ENCODE results near the gene PRKAR1A.

- TF ChIP-seq CTCF (IDR thresholded peaks at IDR 0.05) (no peak), FOXK1 (CRISPR knock-in tag; IDR thresholded peaks at IDR 0.05) (no peak), FOXP4 (CRISPR knock-in tag; IDR thresholded peaks at IDR 0.05) (no peak), CREB1 (CRISPR knock-in tag; IDR thresholded peaks at IDR 0.05) (no peak), FOXJ3 (CRISPR knock-in tag; IDR thresholded peaks at IDR 0.05; ENCODE audit: borderline replicate concordance) (no peak), ZBTB21 (CRISPR knock-in tag; IDR thresholded peaks at IDR 0.05; ENCODE audit: borderline replicate concordance) (no peak), ZBTB43 (CRISPR knock-in tag; IDR thresholded peaks at IDR 0.05) (no peak), SP1 (CRISPR knock-in tag; conservative IDR thresholded peaks at IDR 0.05) (no peak), IRF2 (CRISPR knock-in tag; IDR thresholded peaks at IDR 0.05; ENCODE audit: borderline replicate concordance, low read depth) (no peak)
These were observed 12.6 kb upstream of the PRKAR1A start for GRCh38 chr17:68499587-68499986.

Data from WTC11 (cell line).